Activated CD4-positive, alpha-beta T cell treated with anti-CD3 and anti-CD28 coated beads for 48 hours (primary cell): ENCODE data around the gene SSBP2.

Experiments
- DNase-seq: peaks from one replicate; pipeline ENCODE4 v3.0.0-alpha.2; 2020

SSBP2 gene

GRCh38 chr5:81577091-81577490, 173.8 kb downstream of the SSBP2 start:
- no peak for DNase-seq

GRCh38 chr5:81575924-81576323, 175.0 kb downstream of the SSBP2 start:
- no peak for DNase-seq

- DNase-seq, result no peak
Measured at GRCh38 chr5:81572201-81572600, 178.7 kb downstream of the SSBP2 start.

GRCh38 chr5:81558188-81558587, 192.7 kb downstream of the SSBP2 start:
- no peak for DNase-seq

GRCh38 chr5:81556809-81557208, 194.1 kb downstream of the SSBP2 start:
- DNase-seq, result no peak

GRCh38 chr5:81555865-81556264, 195.0 kb downstream of the SSBP2 start:
- DNase-seq, result no peak

GRCh38 chr5:81554647-81555046, 196.2 kb downstream of the SSBP2 start:
- no peak for DNase-seq

- DNase-seq, result no peak
Measured at GRCh38 chr5:81553567-81554212, 197.2 kb downstream of the SSBP2 start.

GRCh38 chr5:81552852-81553566, 197.9 kb downstream of the SSBP2 start:
- no peak for DNase-seq

GRCh38 chr5:81549123-81549522, 201.8 kb downstream of the SSBP2 start:
- DNase-seq, result no peak

- no peak for DNase-seq
Measured at GRCh38 chr5:81547001-81547400, 203.9 kb downstream of the SSBP2 start.

- DNase-seq, result no peak
Measured at GRCh38 chr5:81545911-81546310, 205.0 kb downstream of the SSBP2 start.

- no peak for DNase-seq
Measured at GRCh38 chr5:81544351-81545018, 206.4 kb downstream of the SSBP2 start.

- DNase-seq, result no peak
Measured at GRCh38 chr5:81542242-81542641, 208.7 kb downstream of the SSBP2 start.

- DNase-seq, result no peak
Measured at GRCh38 chr5:81537905-81538547, 212.9 kb downstream of the SSBP2 start.

- DNase-seq, result no peak
Measured at GRCh38 chr5:81534441-81534840, 216.5 kb downstream of the SSBP2 start.

- DNase-seq, result no peak
Measured at GRCh38 chr5:81533629-81534405, 217.1 kb downstream of the SSBP2 start.

- DNase-seq, result no peak
Measured at GRCh38 chr5:81530919-81531318, 220.0 kb downstream of the SSBP2 start.

- DNase-seq, result no peak
Measured at GRCh38 chr5:81525690-81526089, 225.2 kb downstream of the SSBP2 start.

- DNase-seq, result no peak
Measured at GRCh38 chr5:81524015-81524414, 226.9 kb downstream of the SSBP2 start.

- no peak for DNase-seq
Measured at GRCh38 chr5:81522571-81522970, 228.3 kb downstream of the SSBP2 start.

- DNase-seq, result no peak
Measured at GRCh38 chr5:81520769-81521168, 230.1 kb downstream of the SSBP2 start.
